Measurements from ENCODE around the gene SARDH. TPM values are rescaled to one million over a fixed set of nuclear protein-coding genes. Genes with fewer than 3 reads are reported as not detected.
"Not testable (repeated sequence)": the region's sequence is repeated elsewhere in the genome, so short reads cannot be mapped to it uniquely, and the experiment has no call there.

Gene SARDH
- polyA plus RNA-seq, 1 donor (not counting 4 experiments of a cell fraction or from before 2014, with no cell fraction given): 0.03 TPM

DNA sequence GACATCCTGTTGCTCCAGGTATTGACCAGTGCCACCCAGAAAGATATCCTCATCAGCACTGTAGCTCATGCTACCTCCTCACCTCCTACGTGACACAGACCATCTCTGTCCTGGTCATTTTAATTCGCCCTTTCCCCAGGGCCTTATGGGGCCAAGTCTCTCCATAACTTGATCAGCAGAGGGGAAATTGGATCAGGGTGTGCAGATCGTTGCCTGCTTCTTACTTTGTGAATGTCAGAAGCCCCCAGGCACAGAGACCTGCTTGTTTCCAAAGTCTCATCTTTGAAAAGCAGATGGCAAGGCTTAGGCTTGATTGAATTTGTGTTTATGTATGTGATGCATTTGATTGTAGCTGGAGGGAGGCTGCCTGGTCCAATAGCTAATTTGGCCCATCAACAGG is 110.8 kb downstream of the SARDH start:
- TF ChIP-seq, protein P1, sequence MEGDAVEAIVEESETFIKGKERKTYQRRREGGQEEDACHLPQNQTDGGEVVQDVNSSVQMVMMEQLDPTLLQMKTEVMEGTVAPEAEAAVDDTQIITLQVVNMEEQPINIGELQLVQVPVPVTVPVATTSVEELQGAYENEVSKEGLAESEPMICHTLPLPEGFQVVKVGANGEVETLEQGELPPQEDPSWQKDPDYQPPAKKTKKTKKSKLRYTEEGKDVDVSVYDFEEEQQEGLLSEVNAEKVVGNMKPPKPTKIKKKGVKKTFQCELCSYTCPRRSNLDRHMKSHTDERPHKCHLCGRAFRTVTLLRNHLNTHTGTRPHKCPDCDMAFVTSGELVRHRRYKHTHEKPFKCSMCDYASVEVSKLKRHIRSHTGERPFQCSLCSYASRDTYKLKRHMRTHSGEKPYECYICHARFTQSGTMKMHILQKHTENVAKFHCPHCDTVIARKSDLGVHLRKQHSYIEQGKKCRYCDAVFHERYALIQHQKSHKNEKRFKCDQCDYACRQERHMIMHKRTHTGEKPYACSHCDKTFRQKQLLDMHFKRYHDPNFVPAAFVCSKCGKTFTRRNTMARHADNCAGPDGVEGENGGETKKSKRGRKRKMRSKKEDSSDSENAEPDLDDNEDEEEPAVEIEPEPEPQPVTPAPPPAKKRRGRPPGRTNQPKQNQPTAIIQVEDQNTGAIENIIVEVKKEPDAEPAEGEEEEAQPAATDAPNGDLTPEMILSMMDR (optimal IDR thresholded peaks at IDR 0.05 in 1 of 3, IDR thresholded peaks at IDR 0.05 in 1 of 3, conservative IDR thresholded peaks at IDR 0.05 in 1 of 3; ENCODE audit: extremely low read depth in 1 of 3, insufficient read depth in 2 of 3, low read length in 3 of 3): no peak
- TF ChIP-seq EZH2 (IDR thresholded peaks at IDR 0.05; ENCODE audit: low read length): no peak
- H3K36me3 ChIP-seq (ENCODE audit: control insufficient read depth in 2 of 2, extremely low read depth in 1 of 2, insufficient read depth in 2 of 2, low read length in 2 of 2): no peaks in the 10 kb centered on the region

DNA sequence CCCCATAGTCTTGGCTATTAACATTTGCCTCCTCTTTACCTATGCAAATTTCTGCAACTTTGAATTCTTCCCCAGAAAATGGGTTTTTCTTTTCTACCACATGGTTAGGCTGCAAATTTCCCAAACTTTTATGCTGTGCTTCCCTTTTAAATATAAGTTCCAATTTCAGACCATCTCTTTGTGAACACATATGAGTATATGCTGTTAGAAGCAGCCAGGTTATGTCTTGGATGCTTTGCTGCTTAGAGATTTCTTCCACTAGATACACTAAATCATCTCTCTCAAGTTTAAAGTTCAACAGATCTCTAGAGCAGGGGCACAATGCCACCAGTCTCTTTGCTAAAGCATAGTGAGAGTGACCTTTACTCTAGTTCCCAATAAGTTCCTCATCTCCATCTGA is 112.1 kb downstream of the SARDH start:
- FAIRE-seq; H2AFZ ChIP-seq (ENCODE audit: control insufficient read depth, low read length); H3K27ac ChIP-seq (ENCODE audit: control insufficient read depth, insufficient read depth, low read length); H3K9ac ChIP-seq (ENCODE audit: control insufficient read depth, extremely low read depth, insufficient read depth, low read length); H3K27me3 ChIP-seq (ENCODE audit: control insufficient read depth, extremely low read depth, insufficient read depth, low read length); H3K79me2 ChIP-seq (ENCODE audit: control insufficient read depth, insufficient read depth, low read length); H3K9me1 ChIP-seq (ENCODE audit: control insufficient read depth, extremely low read depth, insufficient read depth, low read length); H3K36me3 ChIP-seq (ENCODE audit: control insufficient read depth in 2 of 2, extremely low read depth in 1 of 2, insufficient read depth in 2 of 2, low read length in 2 of 2); H4K20me1 ChIP-seq (ENCODE audit: control insufficient read depth, extremely low read depth, insufficient read depth, low read length); dilution Hi-C loops (cut with MboI; ENCODE audit: extremely low pct_ligation_motif_present, low sequenced_read_pairs); H3K9me3 ChIP-seq (ENCODE audit: control insufficient read depth, low read depth, low read length); H3K4me1 ChIP-seq (ENCODE audit: control insufficient read depth, extremely low read depth, insufficient read depth, low read length); H3K4me3 ChIP-seq (ENCODE audit: control insufficient read depth in 2 of 3, extremely low read depth in 1 of 3, insufficient read depth in 2 of 3, low read depth in 1 of 3, low read length in 3 of 3); H3K4me2 ChIP-seq (ENCODE audit: control insufficient read depth, extremely low read depth, insufficient read depth, low read depth, low read length); DNase-seq (ENCODE audit: low read depth, low spot score): not testable (repeated sequence)

More for the DNA sequence above, 110.8 kb downstream of the SARDH start:
- Histone ChIP-seq H3K4me2 (ENCODE audit: control insufficient read depth, extremely low read depth, insufficient read depth, low read depth, low read length) (no peak overlapping the region), H3K9me3 (ENCODE audit: control insufficient read depth, low read depth, low read length) (no peaks in the 10 kb centered on the region), H3K4me1 (ENCODE audit: control insufficient read depth, extremely low read depth, insufficient read depth, low read length) (no peaks in the 10 kb centered on the region), H2AFZ (ENCODE audit: control insufficient read depth, low read length) (no peak overlapping the region), H3K9me1 (ENCODE audit: control insufficient read depth, extremely low read depth, insufficient read depth, low read length) (no peaks in the 10 kb centered on the region), H3K9ac (ENCODE audit: control insufficient read depth, extremely low read depth, insufficient read depth, low read length) (no peak overlapping the region), H3K79me2 (ENCODE audit: control insufficient read depth, insufficient read depth, low read length) (no peaks in the 10 kb centered on the region), H3K27ac (ENCODE audit: control insufficient read depth, insufficient read depth, low read length) (no peak overlapping the region), H4K20me1 (ENCODE audit: control insufficient read depth, extremely low read depth, insufficient read depth, low read length) (no peaks in the 10 kb centered on the region), H3K27me3 (ENCODE audit: control insufficient read depth, extremely low read depth, insufficient read depth, low read length) (no peaks in the 10 kb centered on the region), H3K4me3 (ENCODE audit: control insufficient read depth in 2 of 3, extremely low read depth in 1 of 3, insufficient read depth in 2 of 3, low read depth in 1 of 3, low read length in 3 of 3) (no peak overlapping the region)
- FAIRE-seq (no peak), DNase-seq (ENCODE audit: low read depth, low spot score) (no peak)
- dilution Hi-C loops (cut with MboI; ENCODE audit: extremely low pct_ligation_motif_present, low sequenced_read_pairs): no loop called here

DNA sequence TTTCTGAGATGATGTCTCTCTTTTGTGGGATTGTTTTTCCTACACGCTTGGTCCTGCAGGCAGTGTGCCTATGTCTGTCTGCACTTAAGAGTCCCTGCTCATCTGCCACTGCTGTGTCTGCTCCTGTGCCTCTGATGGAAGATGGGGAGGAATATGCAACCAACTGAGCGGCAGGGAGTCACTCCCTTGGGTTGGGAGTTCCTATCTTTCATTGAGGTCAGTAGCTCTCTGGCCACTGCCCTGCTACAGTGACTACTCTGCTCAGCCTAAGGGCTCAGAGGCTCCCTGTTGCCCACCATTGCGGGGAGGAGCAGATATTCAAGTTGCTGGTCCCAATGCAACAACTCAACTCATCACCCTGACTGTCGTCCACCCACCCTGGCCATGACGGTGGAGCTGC is 115.6 kb downstream of the SARDH start:
- Histone ChIP-seq H2AFZ (ENCODE audit: control insufficient read depth, low read length) (no peak overlapping the region), H4K20me1 (ENCODE audit: control insufficient read depth, extremely low read depth, insufficient read depth, low read length) (no peaks in the 10 kb centered on the region), H3K79me2 (ENCODE audit: control insufficient read depth, insufficient read depth, low read length) (no peaks in the 10 kb centered on the region), H3K36me3 (ENCODE audit: control insufficient read depth in 2 of 2, extremely low read depth in 1 of 2, insufficient read depth in 2 of 2, low read length in 2 of 2) (no peaks in the 10 kb centered on the region), H3K9me3 (ENCODE audit: control insufficient read depth, low read depth, low read length) (no peaks in the 10 kb centered on the region), H3K27me3 (ENCODE audit: control insufficient read depth, extremely low read depth, insufficient read depth, low read length) (peaks cover 14% of the 10 kb centered on the region), H3K4me1 (ENCODE audit: control insufficient read depth, extremely low read depth, insufficient read depth, low read length) (no peaks in the 10 kb centered on the region), H3K9ac (ENCODE audit: control insufficient read depth, extremely low read depth, insufficient read depth, low read length) (no peak overlapping the region), H3K27ac (ENCODE audit: control insufficient read depth, insufficient read depth, low read length) (no peak overlapping the region), H3K4me3 (ENCODE audit: control insufficient read depth in 2 of 3, extremely low read depth in 1 of 3, insufficient read depth in 2 of 3, low read depth in 1 of 3, low read length in 3 of 3) (no peak overlapping the region), H3K4me2 (ENCODE audit: control insufficient read depth, extremely low read depth, insufficient read depth, low read depth, low read length) (no peak overlapping the region), H3K9me1 (ENCODE audit: control insufficient read depth, extremely low read depth, insufficient read depth, low read length) (no peaks in the 10 kb centered on the region)
- DNase-seq (ENCODE audit: low read depth, low spot score): no peak
- TF ChIP-seq, protein P1 (optimal IDR thresholded peaks at IDR 0.05 in 1 of 3, IDR thresholded peaks at IDR 0.05 in 1 of 3, conservative IDR thresholded peaks at IDR 0.05 in 1 of 3; ENCODE audit: extremely low read depth in 1 of 3, insufficient read depth in 2 of 3, low read length in 3 of 3): no peak
- TF ChIP-seq EZH2 (IDR thresholded peaks at IDR 0.05; ENCODE audit: low read length): no peak
- no peak for FAIRE-seq
- dilution Hi-C loops (cut with MboI; ENCODE audit: extremely low pct_ligation_motif_present, low sequenced_read_pairs): no loop called here

Data from keratinocyte (primary cell).